GM18526 (cell line): Measurements from ENCODE around the gene GMCL2.

Experiments used
- POLR2A ChIP-seq: IDR thresholded peaks from 3 replicates; pipeline ENCODE4 v1.6.1; 2011; ENCODE audit not compliant: insufficient read length; ENCODE audit errors: extremely low read depth

Gene GMCL2

DNA sequence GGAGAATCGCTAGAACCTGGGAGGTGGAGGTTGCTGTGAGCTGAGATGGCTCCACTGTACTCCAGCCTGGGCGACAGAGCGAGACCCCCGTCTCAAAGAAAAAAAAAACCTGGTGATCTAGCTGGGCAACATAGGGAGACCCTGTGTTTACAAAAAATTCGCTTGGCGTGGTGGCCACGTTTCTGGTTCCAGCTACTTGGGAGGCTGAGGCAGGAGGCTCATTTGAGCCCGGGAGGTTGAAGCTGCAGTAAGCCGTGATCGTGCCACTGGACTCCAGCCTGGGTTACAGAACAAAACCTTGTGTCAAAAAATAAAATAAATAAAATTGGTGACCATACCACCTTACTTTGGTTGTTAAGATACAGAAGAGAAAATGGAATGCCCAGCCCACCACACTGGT lies 15.4 kb upstream of the GMCL2 start:
- no peak for TF ChIP-seq POLR2A

- TF ChIP-seq POLR2A = no peak
Observed at GRCh38 chr5:178201927-178202235, 14.7 kb upstream of the GMCL2 start.

- TF ChIP-seq POLR2A = no peak
Observed at GRCh38 chr5:178201221-178201926, 14.2 kb upstream of the GMCL2 start.

GRCh38 chr5:178199581-178200434 lies 12.6 kb upstream of the GMCL2 start:
- TF ChIP-seq POLR2A = no peak

- TF ChIP-seq POLR2A = no peak
Observed at GRCh38 chr5:178198706-178199105, 11.5 kb upstream of the GMCL2 start.

DNA sequence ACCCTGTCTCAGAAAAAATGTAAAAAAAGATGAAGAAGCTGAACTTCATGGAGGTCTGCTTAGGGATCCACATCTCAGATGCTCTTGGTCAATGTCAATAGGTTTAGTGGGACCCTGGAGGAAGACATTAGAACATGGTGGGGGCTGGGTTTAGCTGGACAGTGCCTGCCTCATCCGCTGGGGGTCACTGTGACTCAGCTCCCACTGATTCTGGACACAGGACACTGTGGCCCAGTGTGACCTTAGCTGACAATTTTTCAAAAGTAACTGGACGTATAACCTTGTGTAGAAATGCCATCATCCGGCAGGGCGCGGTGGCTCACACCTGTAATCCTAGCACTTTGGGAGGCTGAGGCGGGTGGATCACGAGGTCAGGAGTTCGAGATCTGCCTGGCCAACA lies 9.8 kb upstream of the GMCL2 start:
- TF ChIP-seq POLR2A = no peak

DNA sequence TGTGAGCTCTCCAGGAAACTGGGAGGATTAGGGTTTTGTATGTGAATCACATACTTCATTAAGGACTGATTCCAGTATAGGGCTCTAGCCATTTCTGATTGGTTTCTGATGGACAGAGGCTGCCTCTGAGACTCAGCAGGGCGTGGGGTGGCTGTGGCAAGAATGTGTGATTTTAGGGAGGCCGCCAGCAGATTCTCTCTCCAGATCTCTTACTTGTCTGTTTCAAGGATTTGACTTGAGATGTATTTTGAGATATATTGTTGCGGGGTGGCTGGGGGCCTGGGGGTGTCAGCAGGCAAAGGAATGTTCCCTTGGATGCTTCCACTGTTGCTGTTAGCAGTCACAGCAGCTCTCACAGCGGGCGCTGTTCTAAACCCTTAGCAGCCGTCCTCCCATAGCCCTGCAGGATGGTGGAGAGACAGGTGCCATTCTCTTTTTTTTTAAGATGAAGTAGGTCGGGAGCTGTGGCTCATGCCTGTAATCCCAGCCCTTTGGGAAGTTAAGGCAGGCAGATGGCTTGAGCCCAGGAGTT lies 9.2 kb upstream of the GMCL2 start:
- no peak for TF ChIP-seq POLR2A

DNA sequence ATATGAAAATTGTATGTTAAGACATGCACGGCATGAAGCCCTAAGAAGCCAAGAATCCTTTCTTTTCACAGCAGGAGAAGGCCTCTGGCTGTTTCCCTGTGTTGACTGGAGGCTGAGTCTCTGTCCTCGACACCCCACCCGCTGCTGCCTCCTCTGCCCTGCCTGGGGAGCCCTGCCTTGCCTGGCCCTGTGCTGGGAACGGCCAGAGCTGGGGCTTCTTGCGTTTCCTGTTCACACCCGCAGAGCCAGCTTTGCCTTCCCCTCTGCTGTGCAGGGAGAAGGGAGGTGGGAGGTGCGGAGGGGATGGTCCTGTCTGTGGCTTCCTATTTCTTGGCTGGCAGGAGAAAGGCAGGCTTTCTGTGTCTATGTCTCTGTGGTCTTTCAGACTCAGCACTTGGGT lies 6.9 kb upstream of the GMCL2 start:
- TF ChIP-seq POLR2A = no peak

GRCh38 chr5:178193251-178193809 lies 6.2 kb upstream of the GMCL2 start:
- no peak for TF ChIP-seq POLR2A

GRCh38 chr5:178192787-178193186 lies 5.6 kb upstream of the GMCL2 start:
- no peak for TF ChIP-seq POLR2A

DNA sequence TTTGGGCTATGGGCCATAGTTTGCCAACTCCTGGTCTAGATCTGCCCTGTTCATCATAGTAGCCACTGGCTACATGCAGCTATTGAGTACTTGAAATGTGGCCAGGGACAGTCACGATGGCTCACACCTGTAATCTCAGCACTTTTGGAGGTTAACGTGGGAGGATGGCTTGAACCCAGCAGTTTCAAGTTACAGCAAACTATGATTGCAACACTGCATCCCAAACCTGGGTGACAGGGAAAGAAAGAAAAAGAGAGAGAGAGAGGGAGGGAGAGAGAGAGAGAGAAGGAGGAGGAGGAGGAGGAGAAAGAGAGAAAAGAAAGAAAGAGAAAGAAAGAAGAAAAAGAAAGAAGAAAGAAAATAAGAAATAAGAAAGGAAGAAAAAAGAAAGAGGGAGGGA lies 5.1 kb upstream of the GMCL2 start:
- no peak for TF ChIP-seq POLR2A

- no peak for TF ChIP-seq POLR2A
Observed at GRCh38 chr5:178191661-178192060, 4.5 kb upstream of the GMCL2 start.

- TF ChIP-seq POLR2A = no peak
Observed at GRCh38 chr5:178189433-178189832, 2.3 kb upstream of the GMCL2 start.

DNA sequence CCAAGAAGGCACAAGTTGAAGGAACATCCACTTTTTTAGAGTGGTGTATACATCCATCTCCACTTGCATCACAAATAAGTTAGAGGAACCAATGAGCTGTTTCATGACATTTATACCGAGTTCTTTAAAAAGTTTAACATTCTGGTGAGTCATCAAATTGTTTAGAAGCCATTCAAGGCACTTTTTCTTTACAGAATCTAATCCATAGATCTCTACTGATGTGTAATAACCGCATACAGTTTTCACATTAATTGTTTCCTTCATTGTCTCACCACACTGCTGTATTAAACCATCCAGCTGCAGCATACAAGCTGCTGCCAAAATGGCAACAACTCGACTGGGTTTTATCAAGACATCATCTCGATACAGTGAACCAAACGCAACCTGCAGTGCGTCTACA lies 744 bp downstream of the GMCL2 start:
- no peak for TF ChIP-seq POLR2A

- TF ChIP-seq POLR2A = no peak
Observed at GRCh38 chr5:178182158-178182876, 4.9 kb downstream of the GMCL2 start.
